22Rv1 (cell line): ENCODE results near the gene DYRK1B.

Source experiments
- H3K27ac ChIP-seq: fragments of 450-650 bp; 2 replicates; pipeline ENCODE4 v1.5.1; 2017
- ZFX ChIP-seq: fragments of 450-650 bp; IDR thresholded peaks from 2 replicates; pipeline ENCODE4 v1.6.1; 2017; ENCODE audit warnings: antibody characterized with exemption, borderline replicate concordance
- TF ChIP-seq, protein P1 (sequence below): fragments of 450-650 bp; IDR thresholded peaks from 2 replicates; pipeline ENCODE4 v1.5.1; 2017; ENCODE audit warnings: mild to moderate bottlenecking

The DYRK1B gene

GRCh38 chr19:39847525-39847924 is 13.6 kb upstream of the DYRK1B start:
- TF ChIP-seq ZFX = no peak
- TF ChIP-seq, protein P1, sequence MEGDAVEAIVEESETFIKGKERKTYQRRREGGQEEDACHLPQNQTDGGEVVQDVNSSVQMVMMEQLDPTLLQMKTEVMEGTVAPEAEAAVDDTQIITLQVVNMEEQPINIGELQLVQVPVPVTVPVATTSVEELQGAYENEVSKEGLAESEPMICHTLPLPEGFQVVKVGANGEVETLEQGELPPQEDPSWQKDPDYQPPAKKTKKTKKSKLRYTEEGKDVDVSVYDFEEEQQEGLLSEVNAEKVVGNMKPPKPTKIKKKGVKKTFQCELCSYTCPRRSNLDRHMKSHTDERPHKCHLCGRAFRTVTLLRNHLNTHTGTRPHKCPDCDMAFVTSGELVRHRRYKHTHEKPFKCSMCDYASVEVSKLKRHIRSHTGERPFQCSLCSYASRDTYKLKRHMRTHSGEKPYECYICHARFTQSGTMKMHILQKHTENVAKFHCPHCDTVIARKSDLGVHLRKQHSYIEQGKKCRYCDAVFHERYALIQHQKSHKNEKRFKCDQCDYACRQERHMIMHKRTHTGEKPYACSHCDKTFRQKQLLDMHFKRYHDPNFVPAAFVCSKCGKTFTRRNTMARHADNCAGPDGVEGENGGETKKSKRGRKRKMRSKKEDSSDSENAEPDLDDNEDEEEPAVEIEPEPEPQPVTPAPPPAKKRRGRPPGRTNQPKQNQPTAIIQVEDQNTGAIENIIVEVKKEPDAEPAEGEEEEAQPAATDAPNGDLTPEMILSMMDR = no peak
- H3K27ac ChIP-seq = peak overlapping the region; percentile 73; the same call in 1 of the 2 replicates

- H3K27ac ChIP-seq = peak overlapping the region; percentile 73
- TF ChIP-seq, protein P1 = no peak
- TF ChIP-seq ZFX = no peak
Observed at GRCh38 chr19:39846678-39847486, 12.9 kb upstream of the DYRK1B start.

- TF ChIP-seq, protein P1 = no peak; the same call in 1 of the 2 replicates
- no peak for TF ChIP-seq ZFX
- peak within 1 kb of the TSS; percentile 73 for H3K27ac ChIP-seq
Observed at GRCh38 chr19:39845933-39846677, 12.1 kb upstream of the DYRK1B start, which contains the start of gene FBL. TSS of gene FBL (minus strand) at chr19:39846379. CDS start at chr19:39846300, 79 bp downstream.

GRCh38 chr19:39845584-39845932 is 11.6 kb upstream of the DYRK1B start:
- H3K27ac ChIP-seq = peak overlapping the region; percentile 73
- TF ChIP-seq, protein P1 = peak; percentile 26
- TF ChIP-seq ZFX = no peak

- peak overlapping the region; percentile 73 for H3K27ac ChIP-seq
Observed at GRCh38 chr19:39845172-39845571, 11.2 kb upstream of the DYRK1B start.

GRCh38 chr19:39843919-39844793 is 10.2 kb upstream of the DYRK1B start:
- H3K27ac ChIP-seq = peak overlapping the region; percentile 73; the same call in 1 of the 2 replicates
- TF ChIP-seq, protein P1 = peak; percentile 76
- no peak for TF ChIP-seq ZFX

More at GRCh38 chr19:39845172-39845571, 11.2 kb upstream of the DYRK1B start:
- no peak for TF ChIP-seq ZFX
- TF ChIP-seq, protein P1 = no peak
